Right cardiac atrium (tissue), 5 donors: ENCODE measurements around the gene NPW. TPM values are rescaled to one million over a fixed set of nuclear protein-coding genes. Genes with fewer than 3 reads are reported as not detected.

Experiments
- ATAC-seq, 2 donors: fragments of 200-7000 bp; cut with Tn5 transposase; one replicate each; pipeline versions ENCODE4 v1.8.0 to v1.9.1; 2020; ENCODE audit warnings: moderate library complexity in 2 of 2, mild to moderate bottlenecking in 1 of 2
- DNase-seq, 3 donors: peaks; one replicate each; pipeline ENCODE4 v3.0.0-alpha.2; 2020
- H3K27ac ChIP-seq: one replicate; pipeline ENCODE4 v1.5.1; 2013; ENCODE audit warnings: mild to moderate bottlenecking, low read length, control low read depth, moderate library complexity
- H3K27me3 ChIP-seq: one replicate; pipeline ENCODE4 v1.6.1; 2013; ENCODE audit not compliant: control insufficient read depth, insufficient read depth
- H3K4me1 ChIP-seq: one replicate; pipeline ENCODE4 v1.6.1; 2013; ENCODE audit warnings: low read length; ENCODE audit not compliant: control insufficient read depth, insufficient read depth
- H3K4me3 ChIP-seq: one replicate; pipeline ENCODE4 v1.5.1; 2013; ENCODE audit warnings: low read length, control low read depth
- H3K9me3 ChIP-seq: one replicate; pipeline ENCODE4 v1.6.1; 2013; ENCODE audit warnings: low read length; ENCODE audit not compliant: control insufficient read depth
- WGBS: extraction: QIAGEN DNeasy Blood & Tissue Kit; methylation state at CpG from one replicate; pipeline ENCODE4 v1.1.7; 2013; 5-methylcytosine and 5-hydroxymethylcytosine counted together
- intact Hi-C, 4 donors: fragments of 100-400 bp; cut with DNase I; formaldehyde crosslinking; loops; one replicate each; pipeline versions ENCODE4 v1.11.0 to v1.14.0; 2022 to 2023
- polyA plus RNA-seq: library from polyadenylated mRNA; stranded (reverse); fragments of 200-250 nt; gene quantifications from one replicate; pipeline ENCODE4 v1.2.3, GENCODE V29; 2013
- total RNA-seq, 4 donors: library from RNA; stranded (reverse); fragmentation: NEBNext Ultra II Directional; extraction: Animal tissue kit (Norgen Biotek cat#: 25700); gene quantifications; one replicate each; pipeline ENCODE4 v1.2.1, GENCODE V29; 2021
- donor health status: healthy with polysubstance abuse.
- donor health status: DM: no; HTN: yes; CAD: no.
- donor health status: DM: no; HTN: no; CAD: no.
- donor health status: DM: no; HTN: yes; CAD: no; lungs with severe emphysema.
- donor health status: DM: yes; HTN: yes; CAD: no.

NPW gene
- total and polyA plus RNA-seq, 5 donors: not detected

DNA sequence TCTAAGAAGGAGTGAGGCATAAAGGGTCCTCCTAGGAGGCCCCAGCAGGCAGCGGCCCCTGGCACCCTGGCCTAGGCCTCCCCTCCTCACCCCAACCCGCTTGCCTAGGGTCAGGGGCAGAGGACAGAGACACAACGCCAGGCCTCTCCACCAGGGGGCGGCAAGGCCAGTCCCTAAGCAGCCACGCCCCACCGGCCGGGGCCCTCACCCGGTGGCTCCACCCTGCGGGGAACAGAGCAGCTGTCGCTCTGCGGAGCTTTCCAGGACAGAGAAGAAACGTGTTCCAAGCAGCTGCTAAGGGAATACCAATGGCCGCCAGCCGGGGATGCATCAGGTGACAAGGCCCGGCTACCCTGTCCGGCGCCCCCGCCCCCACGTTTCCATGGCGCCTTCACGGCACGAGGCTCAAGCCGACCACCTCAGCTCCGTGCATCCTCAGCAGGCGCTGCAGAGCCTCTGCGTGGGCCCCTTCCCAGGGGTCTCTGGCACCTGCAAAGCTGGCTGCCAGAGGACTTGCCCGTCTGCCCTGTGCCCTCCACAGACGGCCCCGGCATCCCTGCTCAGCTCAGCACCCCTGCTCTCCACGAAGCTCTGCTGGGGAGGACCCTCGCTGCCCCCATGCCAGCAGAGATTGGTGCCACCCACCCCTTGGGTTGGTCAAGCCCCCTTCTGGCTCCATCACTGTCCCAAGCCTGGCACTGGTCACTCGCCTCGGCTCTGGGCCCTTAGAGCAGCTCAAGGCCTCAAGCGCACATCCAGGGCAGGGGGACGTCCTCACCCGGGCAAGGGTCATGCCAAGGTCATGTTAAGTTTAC is 15.6 kb upstream of the NPW start:
- H3K27me3 ChIP-seq: no peaks in the 10 kb centered on the region
- H3K4me3 ChIP-seq: no peak overlapping the region
- DNase-seq: peak; percentile 92 to 97 (median 96)
- WGBS: 27% methylated on average over 36 of the region's 36 CpGs
- H3K4me1 ChIP-seq: peaks cover 12% of the 10 kb centered on the region
- ATAC-seq: peak; percentile 80 to 82
- intact Hi-C loops: loop anchor here in 1 of 4 donors (5.0 kb wide), 1 partner anchor 148 kb away; no protein-coding TSS in a partner anchor
- H3K27ac ChIP-seq: no peak overlapping the region
- no peaks in the 10 kb centered on the region for H3K9me3 ChIP-seq

DNA sequence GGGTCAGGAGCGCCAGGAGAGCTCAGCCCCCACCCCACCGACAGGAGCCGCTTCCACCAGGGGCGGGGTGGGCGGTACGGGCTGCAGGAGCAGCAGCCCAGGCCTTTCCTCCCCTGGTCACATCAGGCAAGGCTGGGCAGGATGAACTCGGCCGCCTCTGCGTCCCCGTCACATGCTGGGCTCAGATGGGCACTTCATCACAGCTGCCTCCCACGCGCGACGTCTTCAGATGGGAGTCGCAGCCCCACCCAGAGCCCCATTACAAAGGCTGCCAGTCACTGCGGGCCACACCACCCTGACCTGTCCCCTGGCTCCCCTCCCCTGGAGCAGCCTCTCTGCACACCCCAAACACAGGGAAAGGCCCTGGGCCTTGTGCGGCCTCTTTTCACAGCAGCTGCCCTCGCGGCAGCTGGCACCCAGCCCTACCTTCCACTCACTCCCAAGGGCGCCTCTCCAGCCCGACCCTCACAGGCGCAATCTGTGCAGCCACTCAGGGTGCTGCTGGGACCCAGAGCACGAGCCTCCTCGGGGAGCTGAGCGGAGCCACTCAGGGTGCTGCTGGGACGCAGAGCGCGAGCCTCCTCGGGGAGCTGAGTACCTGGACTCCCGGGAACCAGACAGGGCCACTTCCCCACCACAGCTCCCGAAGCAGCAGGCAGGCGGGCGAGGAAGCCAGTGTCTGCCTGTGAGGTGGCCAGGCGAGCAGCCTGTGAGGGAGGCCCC is 14.6 kb upstream of the NPW start:
- ATAC-seq (no peak), DNase-seq (peak in 2 of 3 donors; percentile 55 to 62)
- peaks cover 12% of the 10 kb centered on the region for H3K4me1 ChIP-seq
- H3K4me3 ChIP-seq: no peak overlapping the region
- intact Hi-C loops: loop anchor here in 1 of 4 donors (5.0 kb wide), 1 partner anchor 147 kb away; no protein-coding TSS in a partner anchor
- no peaks in the 10 kb centered on the region for H3K9me3 ChIP-seq
- 81% methylated on average over 34 of the region's 34 CpGs for WGBS
- H3K27me3 ChIP-seq: no peaks in the 10 kb centered on the region
- no peak overlapping the region for H3K27ac ChIP-seq

- DNase-seq (peak in 2 of 3 donors; percentile 60 to 61), ATAC-seq (no peak)
- H3K27ac ChIP-seq: no peak overlapping the region
- no peaks in the 10 kb centered on the region for H3K27me3 ChIP-seq
- WGBS: 75% methylated on average over 21 of the region's 21 CpGs
- peaks cover 14% of the 10 kb centered on the region for H3K4me1 ChIP-seq
- no peaks in the 10 kb centered on the region for H3K9me3 ChIP-seq
- no peak overlapping the region for H3K4me3 ChIP-seq
- intact Hi-C loops: no loop called here
Observed at GRCh38 chr16:2005646-2006045, 13.9 kb upstream of the NPW start.

- Histone ChIP-seq H3K4me3 (no peak overlapping the region), H3K27me3 (no peaks in the 10 kb centered on the region), H3K4me1 (peaks cover 14% of the 10 kb centered on the region), H3K27ac (no peak overlapping the region), H3K9me3 (no peaks in the 10 kb centered on the region)
- peak in 1 of 3 donors; percentile 41 for DNase-seq
- no peak for ATAC-seq
- intact Hi-C loops: no loop called here
- WGBS: 89% methylated on average over 8 of the region's 8 CpGs
Observed at GRCh38 chr16:2006317-2006716, 13.3 kb upstream of the NPW start.

- no peak for ATAC-seq
- Histone ChIP-seq H3K4me1 (peaks cover 14% of the 10 kb centered on the region), H3K27me3 (no peaks in the 10 kb centered on the region), H3K9me3 (no peaks in the 10 kb centered on the region), H3K27ac (no peak overlapping the region), H3K4me3 (no peak overlapping the region)
- intact Hi-C loops: no loop called here
- DNase-seq: peak in 1 of 3 donors; percentile 53
- 75% methylated on average over 16 of the region's 16 CpGs for WGBS
Observed at GRCh38 chr16:2007081-2007836, 12.3 kb upstream of the NPW start.

GRCh38 chr16:2008009-2008526 is 11.5 kb upstream of the NPW start:
- WGBS: 47% methylated on average over 15 of the region's 15 CpGs
- DNase-seq (peak in 1 of 3 donors; percentile 71), ATAC-seq (no peak)
- H3K4me1 ChIP-seq: peaks cover 14% of the 10 kb centered on the region
- intact Hi-C loops: no loop called here
- H3K9me3 ChIP-seq: no peaks in the 10 kb centered on the region
- no peak overlapping the region for H3K27ac ChIP-seq
- no peaks in the 10 kb centered on the region for H3K27me3 ChIP-seq
- no peak overlapping the region for H3K4me3 ChIP-seq

- Histone ChIP-seq H3K4me1 (peaks cover 14% of the 10 kb centered on the region), H3K9me3 (no peaks in the 10 kb centered on the region), H3K4me3 (peak overlapping the region; percentile 95), H3K27ac (peak overlapping the region; percentile 84), H3K27me3 (no peaks in the 10 kb centered on the region)
- peak in 1 of 3 donors; percentile 43 for DNase-seq
- WGBS: 4% methylated on average over 23 of the region's 23 CpGs
- intact Hi-C loops: no loop called here
- ATAC-seq: no peak
Observed at GRCh38 chr16:2008631-2009163, 10.9 kb upstream of the NPW start.

DNA sequence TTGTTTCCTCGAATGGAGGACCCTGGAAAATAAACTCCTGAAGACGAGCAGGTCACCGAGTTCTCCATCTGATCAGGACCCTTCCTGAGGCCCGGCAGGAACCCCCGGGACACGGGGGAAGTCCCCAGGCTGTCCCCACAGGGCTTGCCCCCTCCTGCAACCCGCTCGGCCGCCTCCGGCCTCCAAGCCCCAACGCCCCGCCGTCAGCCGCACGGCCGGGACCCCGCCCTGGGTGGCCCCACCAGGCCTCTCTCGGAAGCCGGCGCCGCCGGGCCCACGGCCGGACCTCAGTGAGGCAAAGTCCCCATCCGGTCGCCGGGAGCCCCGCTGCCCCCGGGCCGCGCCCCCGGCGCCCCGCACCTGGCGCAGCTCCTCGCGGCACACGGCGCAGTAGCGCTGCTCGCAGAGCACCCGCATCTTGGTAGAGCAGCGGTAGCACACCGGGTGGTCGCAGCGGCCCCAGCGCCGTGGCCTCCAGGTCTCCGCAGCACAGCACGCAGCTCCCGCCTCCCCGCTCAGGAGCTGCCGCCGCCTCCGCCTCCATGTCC is 10.3 kb upstream of the NPW start:
- WGBS: under 1% methylated on average over 55 of the region's 55 CpGs
- Histone ChIP-seq H3K27ac (peak overlapping the region; percentile 84), H3K9me3 (no peaks in the 10 kb centered on the region), H3K4me1 (peaks cover 14% of the 10 kb centered on the region), H3K27me3 (no peaks in the 10 kb centered on the region), H3K4me3 (peak overlapping the region; percentile 95)
- ATAC-seq (peak; percentile 10 to 15), DNase-seq (peak in 1 of 3 donors; percentile 71)
- intact Hi-C loops: no loop called here

- ATAC-seq: peak; percentile 93 to 96
- peak; percentile 87 to 95 (median 94) for DNase-seq
- no peaks in the 10 kb centered on the region for H3K27me3 ChIP-seq
- peak within 1 kb of the TSS; percentile 95 for H3K4me3 ChIP-seq
- intact Hi-C loops: no loop called here
- WGBS: 1% methylated on average over 52 of the region's 52 CpGs
- H3K27ac ChIP-seq: peak within 1 kb of the TSS; percentile 84
- no peaks in the 10 kb centered on the region for H3K9me3 ChIP-seq
- peaks cover 14% of the 10 kb centered on the region for H3K4me1 ChIP-seq
Observed at GRCh38 chr16:2009791-2010510, 9.6 kb upstream of the NPW start, which contains the start of gene ZNF598. Gene ZNF598 (minus strand): TSS chr16:2009821.
